ENCODE measurements around the gene POLD3. TPM values are rescaled to one million over a fixed set of nuclear protein-coding genes. Genes with fewer than 3 reads are reported as not detected.

POLD3 gene
- total RNA-seq, 1 donor from 2014 or later = 5.0 TPM

- DNase-seq (ENCODE audit: low read depth) (no peak), FAIRE-seq (no peak)
- no peaks in the 10 kb centered on the region for H3K27me3 ChIP-seq (ENCODE audit: control insufficient read depth, insufficient read depth, low read length)
- H3K36me3 ChIP-seq (ENCODE audit: control insufficient read depth, insufficient read depth, low read length) = peaks cover 1% of the 10 kb centered on the region
- H3K4me3 ChIP-seq (ENCODE audit: low read depth, low read length) = no peak overlapping the region
- TF ChIP-seq CTCF (IDR thresholded peaks at IDR 0.05; ENCODE audit: insufficient read depth, low read length, severe bottlenecking) = no peak
These were observed 16.0 kb downstream of the POLD3 start for GRCh38 chr11:74608431-74608830.

DNA sequence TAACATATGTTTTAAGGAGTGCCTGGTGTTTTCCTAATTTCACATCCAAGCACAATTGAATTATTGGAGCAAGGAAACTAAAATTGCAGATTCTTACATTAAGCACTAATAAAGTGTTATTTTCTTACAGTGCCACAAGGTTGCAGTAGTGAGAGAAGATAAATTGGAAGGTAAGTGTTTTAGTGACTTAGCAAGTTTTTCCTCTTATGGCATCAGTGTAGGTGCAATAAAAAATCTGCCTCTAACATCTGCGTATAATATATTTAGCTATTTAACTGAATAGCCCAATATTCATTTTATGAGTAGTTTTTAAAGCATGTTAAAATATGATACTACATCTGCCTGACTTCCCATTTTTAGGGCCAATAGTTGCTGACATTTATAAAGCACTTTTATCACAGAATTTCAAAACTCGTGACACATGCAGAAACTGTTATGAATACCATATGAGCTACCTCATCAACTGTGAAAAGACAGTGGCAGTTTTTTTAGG is 19.0 kb downstream of the POLD3 start:
- Histone ChIP-seq H3K27me3 (ENCODE audit: control insufficient read depth, insufficient read depth, low read length) (no peaks in the 10 kb centered on the region), H3K4me3 (ENCODE audit: low read depth, low read length) (no peak overlapping the region), H3K36me3 (ENCODE audit: control insufficient read depth, insufficient read depth, low read length) (peaks cover 3% of the 10 kb centered on the region)
- no peak for FAIRE-seq
- TF ChIP-seq CTCF (IDR thresholded peaks at IDR 0.05; ENCODE audit: insufficient read depth, low read length, severe bottlenecking) = peak; percentile 37
- DNase-seq (ENCODE audit: low read depth) = peak; percentile 64

GRCh38 chr11:74612877-74613276 is 20.5 kb downstream of the POLD3 start:
- H3K36me3 ChIP-seq (ENCODE audit: control insufficient read depth, insufficient read depth, low read length) = peaks cover 3% of the 10 kb centered on the region
- no peaks in the 10 kb centered on the region for H3K27me3 ChIP-seq (ENCODE audit: control insufficient read depth, insufficient read depth, low read length)
- H3K4me3 ChIP-seq (ENCODE audit: low read depth, low read length) = no peak overlapping the region
- TF ChIP-seq CTCF (IDR thresholded peaks at IDR 0.05; ENCODE audit: insufficient read depth, low read length, severe bottlenecking) = no peak
- FAIRE-seq (no peak), DNase-seq (ENCODE audit: low read depth) (no peak)

GRCh38 chr11:74615311-74615710 is 22.9 kb downstream of the POLD3 start:
- peaks cover 3% of the 10 kb centered on the region for H3K36me3 ChIP-seq (ENCODE audit: control insufficient read depth, insufficient read depth, low read length)
- no peak for FAIRE-seq

GRCh38 chr11:74615988-74616387 is 23.6 kb downstream of the POLD3 start:
- DNase-seq (ENCODE audit: low read depth) = no peak
- Histone ChIP-seq H3K4me3 (ENCODE audit: low read depth, low read length) (no peak overlapping the region), H3K27me3 (ENCODE audit: control insufficient read depth, insufficient read depth, low read length) (no peaks in the 10 kb centered on the region), H3K36me3 (ENCODE audit: control insufficient read depth, insufficient read depth, low read length) (peaks cover 3% of the 10 kb centered on the region)
- no peak for TF ChIP-seq CTCF (IDR thresholded peaks at IDR 0.05; ENCODE audit: insufficient read depth, low read length, severe bottlenecking)
- no peak for FAIRE-seq

More at GRCh38 chr11:74615311-74615710, 22.9 kb downstream of the POLD3 start:
- DNase-seq (ENCODE audit: low read depth) = no peak
- Histone ChIP-seq H3K27me3 (ENCODE audit: control insufficient read depth, insufficient read depth, low read length) (no peaks in the 10 kb centered on the region), H3K4me3 (ENCODE audit: low read depth, low read length) (no peak overlapping the region)
- TF ChIP-seq CTCF (IDR thresholded peaks at IDR 0.05; ENCODE audit: insufficient read depth, low read length, severe bottlenecking) = no peak

- DNase-seq (ENCODE audit: low read depth) = no peak
- TF ChIP-seq CTCF (IDR thresholded peaks at IDR 0.05; ENCODE audit: insufficient read depth, low read length, severe bottlenecking) = no peak
- peaks cover 1% of the 10 kb centered on the region for H3K36me3 ChIP-seq (ENCODE audit: control insufficient read depth, insufficient read depth, low read length)
- no peak overlapping the region for H3K4me3 ChIP-seq (ENCODE audit: low read depth, low read length)
- H3K27me3 ChIP-seq (ENCODE audit: control insufficient read depth, insufficient read depth, low read length) = no peaks in the 10 kb centered on the region
- FAIRE-seq = no peak
These were observed 28.1 kb downstream of the POLD3 start for GRCh38 chr11:74620531-74620930.

Data from bronchial epithelial cell (primary cell).